Measurements from ENCODE around the gene BOLA3. TPM values are rescaled to one million over a fixed set of nuclear protein-coding genes. Genes with fewer than 3 reads are reported as not detected.
"Not testable (repeated sequence)": the region's sequence is repeated elsewhere in the genome, so short reads cannot be mapped to it uniquely, and the experiment has no call there.

BOLA3 gene
- total RNA-seq, 2 donors from 2014 or later, result 50.0 to 77.5 TPM

DNA sequence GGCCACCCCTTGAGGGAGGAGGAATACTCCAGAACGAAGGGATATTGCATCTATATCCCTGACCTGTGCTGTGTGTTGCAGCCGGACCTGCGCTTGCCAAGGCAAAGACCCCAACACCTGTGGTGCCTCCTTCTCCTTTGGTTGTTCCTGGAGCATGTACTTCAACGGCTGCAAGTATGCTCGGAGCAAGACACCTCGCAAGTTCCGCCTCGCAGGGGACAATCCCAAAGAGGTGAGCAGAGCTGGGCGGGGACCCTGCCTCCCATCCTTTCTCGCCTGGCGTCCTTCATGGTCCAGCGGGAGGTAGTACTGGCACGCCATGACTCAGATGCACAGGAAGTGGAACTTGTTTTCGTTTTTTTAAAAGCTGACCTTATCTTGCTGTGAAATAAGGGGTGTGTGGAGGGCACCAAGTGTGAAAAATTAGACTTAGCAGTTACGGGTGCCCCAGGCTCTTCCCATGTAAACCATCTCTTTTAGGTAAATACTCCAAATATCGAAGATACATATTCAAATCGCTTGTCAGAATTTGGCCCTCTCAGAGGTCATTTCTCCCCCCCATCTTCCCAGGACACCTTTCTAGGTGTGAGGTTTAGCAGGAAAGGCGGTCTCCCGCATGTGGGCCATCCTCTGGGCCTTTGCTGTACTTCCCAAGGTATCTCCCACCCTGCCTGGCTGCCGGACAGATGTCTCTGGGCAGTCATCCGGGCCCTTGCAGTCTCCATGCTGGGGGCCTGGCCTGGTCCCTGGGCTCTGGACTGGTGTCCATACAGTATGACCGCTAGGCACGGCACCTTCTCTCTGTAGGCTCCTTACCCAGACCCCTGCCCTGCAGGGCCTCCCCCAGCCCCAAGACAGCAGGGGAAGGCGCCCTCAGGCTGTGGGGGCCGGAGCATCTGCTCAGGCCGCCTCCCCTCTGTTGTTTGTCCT lies 57.6 kb downstream of the BOLA3 start:
- TF ChIP-seq, protein P1, sequence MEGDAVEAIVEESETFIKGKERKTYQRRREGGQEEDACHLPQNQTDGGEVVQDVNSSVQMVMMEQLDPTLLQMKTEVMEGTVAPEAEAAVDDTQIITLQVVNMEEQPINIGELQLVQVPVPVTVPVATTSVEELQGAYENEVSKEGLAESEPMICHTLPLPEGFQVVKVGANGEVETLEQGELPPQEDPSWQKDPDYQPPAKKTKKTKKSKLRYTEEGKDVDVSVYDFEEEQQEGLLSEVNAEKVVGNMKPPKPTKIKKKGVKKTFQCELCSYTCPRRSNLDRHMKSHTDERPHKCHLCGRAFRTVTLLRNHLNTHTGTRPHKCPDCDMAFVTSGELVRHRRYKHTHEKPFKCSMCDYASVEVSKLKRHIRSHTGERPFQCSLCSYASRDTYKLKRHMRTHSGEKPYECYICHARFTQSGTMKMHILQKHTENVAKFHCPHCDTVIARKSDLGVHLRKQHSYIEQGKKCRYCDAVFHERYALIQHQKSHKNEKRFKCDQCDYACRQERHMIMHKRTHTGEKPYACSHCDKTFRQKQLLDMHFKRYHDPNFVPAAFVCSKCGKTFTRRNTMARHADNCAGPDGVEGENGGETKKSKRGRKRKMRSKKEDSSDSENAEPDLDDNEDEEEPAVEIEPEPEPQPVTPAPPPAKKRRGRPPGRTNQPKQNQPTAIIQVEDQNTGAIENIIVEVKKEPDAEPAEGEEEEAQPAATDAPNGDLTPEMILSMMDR (IDR thresholded peaks at IDR 0.05), result no peak
- no peak for TF ChIP-seq POLR2AphosphoS5 (IDR thresholded peaks at IDR 0.05)
- TF ChIP-seq POLR2A (IDR thresholded peaks at IDR 0.05), result no peak
- H3K4me1 ChIP-seq (replicated peaks), result no peaks in the 10 kb centered on the region
- peaks cover 0 to 13% of the 10 kb centered on the region in 2 donors for H3K36me3 ChIP-seq
- no peak overlapping the region for H3K27ac ChIP-seq
- H3K27me3 ChIP-seq (replicated peaks; ENCODE audit: insufficient read depth), result no peaks in the 10 kb centered on the region
- WGBS, result 93% methylated on average over 26 of the region's 26 CpGs
- no peak overlapping the region for H3K4me3 ChIP-seq
- no peaks in the 10 kb centered on the region for H3K9me3 ChIP-seq
- DNase-seq (ENCODE audit: low spot score), result no peak
- intact Hi-C loops (cut with DNase I), result no loop called here

GRCh38 chr2:74088676-74089075 lies 59.0 kb downstream of the BOLA3 start:
- H3K4me1 ChIP-seq (replicated peaks); intact Hi-C loops (cut with DNase I); H3K27ac ChIP-seq; H3K27me3 ChIP-seq (replicated peaks; ENCODE audit: insufficient read depth); H3K4me3 ChIP-seq; H3K9me3 ChIP-seq; DNase-seq (ENCODE audit: low spot score): not testable (repeated sequence)
- WGBS, result 93% methylated on average over 8 of the region's 8 CpGs
- peaks cover 0 to 13% of the 10 kb centered on the region in 2 donors for H3K36me3 ChIP-seq

- H3K4me1 ChIP-seq (replicated peaks), result no peaks in the 10 kb centered on the region
- intact Hi-C loops (cut with DNase I), result no loop called here
- 98% methylated on average over 16 of the region's 16 CpGs for WGBS
- TF ChIP-seq, protein P1 (IDR thresholded peaks at IDR 0.05), result no peak
- TF ChIP-seq POLR2AphosphoS5 (IDR thresholded peaks at IDR 0.05), result no peak
- no peak for TF ChIP-seq POLR2A (IDR thresholded peaks at IDR 0.05)
- H3K27ac ChIP-seq, result no peak overlapping the region
- peaks cover 0 to 5% of the 10 kb centered on the region in 2 donors for H3K36me3 ChIP-seq
- H3K27me3 ChIP-seq (replicated peaks; ENCODE audit: insufficient read depth), result no peaks in the 10 kb centered on the region
- no peak for DNase-seq (ENCODE audit: low spot score)
- H3K4me3 ChIP-seq, result no peak overlapping the region
- no peaks in the 10 kb centered on the region for H3K9me3 ChIP-seq
Measured at GRCh38 chr2:74087696-74088095, 60.0 kb downstream of the BOLA3 start.

DNA sequence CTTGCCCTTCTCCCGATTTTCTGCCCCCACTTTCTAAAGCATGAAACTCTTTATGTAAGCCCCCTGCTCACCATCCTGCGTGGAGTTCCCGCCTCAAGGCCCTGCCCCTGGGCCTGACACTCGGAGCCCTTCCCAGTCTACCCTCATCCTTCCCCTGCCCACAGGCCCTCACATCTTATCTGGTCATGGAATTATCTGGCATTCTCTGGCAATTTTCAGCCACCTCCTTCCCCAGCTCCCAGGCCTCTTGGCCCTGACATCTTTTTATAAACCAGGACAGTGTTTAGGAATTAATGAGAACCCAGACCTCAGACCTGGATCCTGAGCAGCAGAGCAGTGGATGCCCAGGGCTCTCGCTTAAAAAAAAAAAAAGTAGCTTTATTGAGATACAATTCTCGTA lies 61.7 kb downstream of the BOLA3 start:
- Histone ChIP-seq H3K9me3 (no peaks in the 10 kb centered on the region), H3K4me1 (replicated peaks) (no peaks in the 10 kb centered on the region), H3K27me3 (replicated peaks; ENCODE audit: insufficient read depth) (no peaks in the 10 kb centered on the region), H3K36me3 (peaks cover 0 to 4% of the 10 kb centered on the region in 2 donors), H3K4me3 (no peak overlapping the region), H3K27ac (no peak overlapping the region)
- WGBS, result 95% methylated on average over 6 of the region's 6 CpGs
- TF ChIP-seq POLR2A (IDR thresholded peaks at IDR 0.05), result no peak
- no peak for TF ChIP-seq POLR2AphosphoS5 (IDR thresholded peaks at IDR 0.05)
- TF ChIP-seq, protein P1 (IDR thresholded peaks at IDR 0.05), result no peak
- intact Hi-C loops (cut with DNase I), result no loop called here
- no peak for DNase-seq (ENCODE audit: low spot score)

Other genes with a start within 250 kb of the BOLA3 start
- 100 to 1,000 TPM in 1 of 2 donors, 10 to 100 TPM in 1; 77.4 to 107 TPM for gene DGUOK, start 221.0 kb downstream of the BOLA3 start, total RNA-seq
- gene TET3, start 163.0 kb downstream of the BOLA3 start, total RNA-seq, result 10 to 100 TPM; 12.8 to 13.8 TPM
- 10 to 100 TPM; 71.3 to 72.0 TPM for gene MOB1A, start 31.0 kb upstream of the BOLA3 start, total RNA-seq
- 10 to 100 TPM; 16.9 to 25.6 TPM for gene MTHFD2, start 50.7 kb upstream of the BOLA3 start, total RNA-seq
- 10 to 100 TPM in 1 of 2 donors, 1 to 10 TPM in 1; 6.2 to 65.9 TPM for gene SLC4A5, start 195.5 kb upstream of the BOLA3 start, total RNA-seq
- 100 to 1,000 TPM in 1 of 2 donors, 10 to 100 TPM in 1; 93.9 to 294 TPM for gene DCTN1, start 232.4 kb upstream of the BOLA3 start, total RNA-seq

Measured in prostate gland (tissue), 2 donors.